NCI-H748 (cell line): ENCODE data around the gene SPATA46.
"Not testable (repeated sequence)": the region's sequence is repeated elsewhere in the genome, so short reads cannot be mapped to it uniquely, and the experiment has no call there.

Experiments used
- DNase-seq: peaks from one replicate; lab custom pipeline; 2025; ENCODE audit not compliant: unreplicated experiment; lab: John Stamatoyannopoulos, UW

Gene SPATA46

DNA sequence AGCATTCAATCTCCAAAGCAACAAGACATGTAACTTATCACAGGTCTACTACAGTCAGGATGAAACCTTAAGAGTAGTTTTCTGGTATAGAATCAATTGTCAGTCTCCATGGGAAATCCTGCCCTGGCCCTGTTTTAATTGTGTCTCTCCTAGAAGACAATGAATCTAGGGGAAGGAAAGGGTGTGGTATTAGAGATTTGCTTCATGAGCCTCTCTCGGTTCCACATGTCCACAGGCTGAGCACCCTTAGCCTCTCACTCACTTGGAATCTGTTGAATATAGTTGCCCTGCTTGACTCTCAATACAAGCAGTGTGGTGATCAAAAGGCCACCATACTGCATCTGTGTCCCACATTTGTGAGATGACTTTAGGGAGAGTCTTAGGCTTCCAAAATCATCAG, 17.7 kb downstream of the SPATA46 start:
- DNase-seq, result no peak

GRCh38 chr1:162357681-162358266, 18.9 kb downstream of the SPATA46 start:
- DNase-seq, result peak; percentile 56

GRCh38 chr1:162353702-162354101, 23.0 kb downstream of the SPATA46 start:
- DNase-seq, result no peak

- DNase-seq, result no peak
Observed at GRCh38 chr1:162353078-162353477, 23.6 kb downstream of the SPATA46 start.

GRCh38 chr1:162351874-162352273, 24.8 kb downstream of the SPATA46 start:
- DNase-seq, result not testable (repeated sequence)

DNA sequence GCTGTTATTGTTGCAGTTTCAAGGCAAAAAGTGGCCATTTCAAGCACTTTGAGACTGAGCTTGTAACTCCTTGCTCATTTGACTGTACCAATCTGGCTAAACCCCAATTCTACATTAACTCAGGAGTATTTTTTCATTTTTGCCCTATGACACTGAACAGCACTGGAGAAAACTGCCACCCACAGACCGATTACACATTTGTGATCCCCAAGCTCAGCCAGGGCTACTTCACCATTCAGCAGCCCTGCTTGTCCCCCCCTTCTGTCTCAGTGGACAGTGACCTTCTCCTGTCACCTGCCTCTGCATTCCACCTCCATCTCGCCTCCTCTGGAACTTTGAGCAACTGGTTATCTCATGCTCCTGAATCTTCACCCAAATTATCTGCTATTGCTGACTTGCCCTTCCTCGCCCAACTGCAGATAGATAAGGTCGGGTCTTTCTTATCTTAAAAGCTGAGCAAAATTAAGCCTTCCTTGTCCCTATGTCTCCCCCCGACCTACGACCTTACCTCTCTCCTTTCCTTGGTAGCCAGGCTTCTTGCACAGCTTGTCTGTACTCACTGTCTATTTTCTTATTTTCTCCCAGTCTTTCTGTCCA, 25.3 kb downstream of the SPATA46 start:
- DNase-seq, result no peak

GRCh38 chr1:162349635-162350330, 26.9 kb downstream of the SPATA46 start:
- DNase-seq, result peak; percentile 64

DNA sequence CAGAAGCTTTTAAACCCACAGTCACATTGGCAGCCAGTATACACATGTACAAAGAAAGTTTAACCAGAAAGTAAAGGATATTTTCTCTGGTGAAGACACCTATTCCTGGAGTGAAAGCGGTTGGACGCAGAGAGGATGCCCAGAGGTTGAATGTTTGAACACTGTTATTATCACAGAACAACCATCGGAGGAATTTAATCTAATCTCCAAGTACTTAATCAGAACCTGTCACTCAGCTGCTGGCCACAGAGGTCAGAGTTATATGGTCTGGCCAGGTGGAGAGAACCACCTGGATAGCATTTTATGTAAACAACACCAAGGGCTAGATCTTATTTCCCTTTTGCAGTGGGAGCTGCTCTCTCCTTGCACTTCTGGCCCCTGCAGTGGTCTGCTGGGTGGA, 29.4 kb downstream of the SPATA46 start:
- no peak for DNase-seq

DNA sequence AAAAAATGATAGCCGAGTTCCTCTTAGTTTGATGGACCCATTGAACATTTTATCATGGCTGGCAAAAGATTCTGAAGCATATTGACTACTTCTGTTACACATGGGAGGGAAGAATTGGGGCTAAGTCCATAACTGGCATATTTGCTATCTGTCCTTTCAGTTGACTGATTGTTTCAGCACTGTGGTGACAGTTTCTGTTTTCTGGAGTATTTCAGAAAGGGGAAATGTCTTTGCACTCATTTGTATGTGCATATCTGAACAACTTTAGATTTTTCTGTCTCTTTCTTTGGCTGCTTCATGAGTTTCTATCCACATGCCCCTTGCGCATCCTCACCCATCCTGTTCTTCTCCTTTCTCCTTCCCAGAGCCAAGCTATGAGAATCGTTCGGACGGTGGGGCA, 33.2 kb downstream of the SPATA46 start:
- DNase-seq, result no peak

DNA sequence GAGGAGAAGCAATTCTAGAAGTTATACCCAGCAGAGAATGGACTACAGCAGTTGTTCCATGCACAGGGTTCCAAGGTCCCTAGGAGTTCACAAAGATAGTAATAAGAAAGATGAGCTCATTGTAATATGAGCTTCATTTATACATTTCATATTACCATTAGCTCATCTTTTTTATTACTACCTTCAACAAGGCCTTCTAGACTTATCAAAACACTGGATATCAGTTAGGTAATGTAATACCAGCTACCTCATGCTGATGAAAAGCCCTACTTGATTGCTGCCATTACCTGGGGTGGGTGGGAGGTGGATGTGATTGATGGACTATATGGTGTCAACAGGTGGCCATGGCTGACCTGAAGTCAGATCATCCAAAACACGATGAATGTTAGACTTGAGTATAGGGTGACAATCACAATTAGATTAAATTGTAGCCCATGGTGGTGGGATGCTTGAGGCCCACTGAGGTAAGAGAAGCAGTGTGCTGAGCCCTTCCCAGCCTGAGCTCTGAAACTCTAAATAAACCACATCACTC, 34.1 kb downstream of the SPATA46 start:
- DNase-seq, result no peak

DNA sequence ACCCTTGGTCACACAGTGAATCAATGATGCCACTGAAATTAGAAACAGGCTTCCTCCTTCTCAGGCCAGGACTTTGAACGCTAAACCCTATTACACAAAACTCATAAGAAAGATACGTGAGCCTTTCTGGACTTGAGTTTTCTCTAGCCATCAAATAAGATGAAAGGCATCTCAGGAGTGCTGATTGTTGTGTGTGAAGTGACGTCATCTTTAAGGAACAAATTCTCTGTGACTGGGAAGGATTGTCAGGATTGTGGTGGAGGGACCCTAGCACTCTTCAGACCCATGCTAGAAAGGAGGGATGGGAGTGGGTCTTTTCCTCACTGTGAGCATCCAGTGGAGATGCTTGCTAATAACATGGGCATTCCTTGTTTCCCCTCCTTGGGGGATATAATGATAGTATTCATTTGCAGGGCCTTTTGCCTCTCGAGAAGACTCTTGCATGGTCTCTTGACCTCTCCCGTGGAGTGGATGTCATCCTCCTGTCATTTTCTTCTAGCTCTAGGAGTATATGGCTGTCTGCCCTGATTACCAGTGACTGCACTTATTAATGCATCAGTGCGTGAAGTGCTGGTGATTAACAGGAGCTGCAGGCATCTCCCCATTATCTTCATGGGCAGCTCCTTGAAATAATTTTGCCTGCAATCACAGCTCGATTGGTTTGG, 39.9 kb downstream of the SPATA46 start:
- DNase-seq, result no peak

DNA sequence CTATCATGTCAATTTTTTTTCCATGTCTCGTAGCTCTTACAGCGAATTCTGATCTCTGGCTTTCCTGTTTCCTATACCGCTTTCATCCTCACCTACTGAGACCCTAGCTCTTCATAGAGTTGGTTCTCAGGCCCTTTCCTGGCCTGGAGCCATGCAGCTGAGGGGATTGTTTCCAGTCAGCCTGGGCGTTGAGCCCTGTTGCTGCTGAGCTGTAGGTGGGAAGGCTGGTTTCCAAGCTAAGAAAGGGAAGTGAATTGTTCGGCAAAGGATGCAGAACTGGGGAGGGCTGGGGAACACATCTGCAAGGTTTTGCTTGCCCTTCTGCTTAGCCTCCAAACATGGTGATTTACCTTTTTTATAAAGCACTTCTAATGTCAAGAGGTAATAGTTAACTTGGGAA, 41.5 kb downstream of the SPATA46 start:
- DNase-seq, result no peak

GRCh38 chr1:162333991-162334390, 42.7 kb downstream of the SPATA46 start:
- no peak for DNase-seq

DNA sequence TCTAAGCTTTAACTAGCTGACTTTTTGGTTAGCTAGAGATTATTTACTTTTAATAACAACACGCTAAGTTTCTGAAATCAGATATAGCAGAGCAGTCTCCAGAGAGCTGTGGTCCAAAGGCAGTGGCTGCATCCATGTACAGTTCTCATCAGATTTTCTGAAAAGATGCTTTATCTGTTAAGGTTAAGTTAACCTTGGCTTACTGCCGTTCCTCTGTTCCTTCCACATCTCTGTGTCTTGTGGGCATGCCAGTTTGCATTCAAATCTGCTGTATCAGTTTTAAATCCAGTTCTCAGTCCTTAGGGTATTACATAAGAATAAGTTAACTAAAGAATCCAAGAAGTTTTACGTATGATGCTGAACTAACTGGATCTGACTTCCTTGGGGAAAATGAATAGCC, 46.8 kb downstream of the SPATA46 start:
- no peak for DNase-seq

GRCh38 chr1:162328512-162328911, 48.1 kb downstream of the SPATA46 start:
- DNase-seq, result peak; percentile 31

GRCh38 chr1:162327788-162328165, 48.9 kb downstream of the SPATA46 start:
- no peak for DNase-seq

GRCh38 chr1:162327144-162327787, 49.4 kb downstream of the SPATA46 start:
- DNase-seq, result no peak

GRCh38 chr1:162326559-162326958, 50.1 kb downstream of the SPATA46 start:
- no peak for DNase-seq

DNA sequence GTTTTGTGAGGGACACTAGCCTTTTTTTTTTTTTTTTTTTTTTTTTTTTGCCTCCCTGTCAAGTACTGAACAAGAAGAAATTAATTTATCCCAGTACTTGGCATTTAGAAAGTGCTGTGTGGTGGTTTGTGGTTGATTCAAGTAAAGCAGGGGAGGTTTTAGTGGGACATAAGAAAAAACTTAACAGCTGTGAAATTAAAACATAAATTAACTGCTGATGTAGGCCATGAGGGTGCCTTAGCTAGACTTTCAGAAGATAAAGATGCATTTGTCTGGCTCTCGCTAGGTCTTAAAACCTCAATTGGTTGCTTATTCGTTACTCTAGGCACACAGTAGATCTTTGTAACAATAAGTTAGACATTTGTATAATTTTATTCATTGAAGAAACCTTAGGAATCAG, 52.3 kb downstream of the SPATA46 start:
- no peak for DNase-seq
